ENCODE measurements around the gene BANK1. TPM values are rescaled to one million over a fixed set of nuclear protein-coding genes. Genes with fewer than 3 reads are reported as not detected.

Gene BANK1
- total RNA-seq, 1 experiment from 2014 or later = 2.4 TPM

DNA sequence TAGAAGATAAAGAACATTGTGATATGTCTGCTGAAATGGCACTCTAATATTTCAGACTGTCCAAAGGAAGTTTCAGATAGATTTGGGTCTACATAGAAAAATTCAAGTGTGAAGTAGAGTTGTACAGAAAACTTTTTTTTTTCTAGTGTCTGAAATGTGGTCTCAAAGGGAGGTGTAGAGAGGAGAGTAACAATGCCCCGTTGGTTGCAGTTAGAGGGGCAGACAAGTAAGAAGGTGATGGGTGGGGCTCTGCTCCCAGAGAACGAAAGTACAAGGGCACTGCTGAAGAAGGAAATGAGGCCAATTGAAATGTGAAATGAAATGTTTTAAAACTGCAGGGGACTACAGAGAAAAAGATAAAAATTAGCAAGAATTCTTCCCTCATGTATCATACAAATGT lies 177.8 kb downstream of the BANK1 start (continued):
- TF ChIP-seq EZH2phosphoT487 (IDR thresholded peaks at IDR 0.05; ENCODE audit: borderline replicate concordance) = no peak
- no peak for TF ChIP-seq SP1 (IDR thresholded peaks at IDR 0.05; ENCODE audit: low read depth)

DNA sequence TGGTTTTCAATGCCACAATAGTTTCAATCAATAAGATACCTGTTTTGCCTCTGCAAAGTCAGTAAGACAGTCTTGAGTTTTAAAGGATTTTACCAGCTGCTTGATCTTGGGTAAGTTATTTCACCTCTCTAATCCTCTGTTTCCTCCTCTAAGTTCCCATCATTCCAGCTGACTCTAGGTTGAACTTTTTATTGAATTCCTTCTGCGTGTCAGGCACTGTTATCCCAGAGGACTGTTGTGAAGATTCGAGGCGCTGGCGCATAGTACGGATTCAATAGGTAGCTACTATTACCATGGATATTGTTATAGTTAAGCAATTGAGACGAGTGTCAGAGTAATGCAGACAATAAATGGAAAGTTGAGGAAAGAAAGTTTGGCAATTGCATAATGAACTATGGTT lies 179.4 kb downstream of the BANK1 start:
- intact Hi-C loops (cut with micrococcal nuclease) = no loop called here
- ATAC-seq = no peak

More for the DNA sequence above, 179.4 kb downstream of the BANK1 start:
- TF ChIP-seq ZNF274 (IDR thresholded peaks at IDR 0.05; ENCODE audit: low read depth, low read length) = no peak
- TF ChIP-seq, protein P1, sequence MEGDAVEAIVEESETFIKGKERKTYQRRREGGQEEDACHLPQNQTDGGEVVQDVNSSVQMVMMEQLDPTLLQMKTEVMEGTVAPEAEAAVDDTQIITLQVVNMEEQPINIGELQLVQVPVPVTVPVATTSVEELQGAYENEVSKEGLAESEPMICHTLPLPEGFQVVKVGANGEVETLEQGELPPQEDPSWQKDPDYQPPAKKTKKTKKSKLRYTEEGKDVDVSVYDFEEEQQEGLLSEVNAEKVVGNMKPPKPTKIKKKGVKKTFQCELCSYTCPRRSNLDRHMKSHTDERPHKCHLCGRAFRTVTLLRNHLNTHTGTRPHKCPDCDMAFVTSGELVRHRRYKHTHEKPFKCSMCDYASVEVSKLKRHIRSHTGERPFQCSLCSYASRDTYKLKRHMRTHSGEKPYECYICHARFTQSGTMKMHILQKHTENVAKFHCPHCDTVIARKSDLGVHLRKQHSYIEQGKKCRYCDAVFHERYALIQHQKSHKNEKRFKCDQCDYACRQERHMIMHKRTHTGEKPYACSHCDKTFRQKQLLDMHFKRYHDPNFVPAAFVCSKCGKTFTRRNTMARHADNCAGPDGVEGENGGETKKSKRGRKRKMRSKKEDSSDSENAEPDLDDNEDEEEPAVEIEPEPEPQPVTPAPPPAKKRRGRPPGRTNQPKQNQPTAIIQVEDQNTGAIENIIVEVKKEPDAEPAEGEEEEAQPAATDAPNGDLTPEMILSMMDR (IDR thresholded peaks at IDR 0.05 in 2 of 3, conservative IDR thresholded peaks at IDR 0.05 in 1 of 3; ENCODE audit: borderline replicate concordance in 1 of 3, insufficient read depth in 1 of 3, low read depth in 2 of 3, low read length in 2 of 3) = no peak
- no peak for TF ChIP-seq SRF (IDR thresholded peaks at IDR 0.05; ENCODE audit: low read depth)
- no peak for TF ChIP-seq FOSL1 (IDR thresholded peaks at IDR 0.05; ENCODE audit: low read depth)
- no peak for TF ChIP-seq SIN3A (IDR thresholded peaks at IDR 0.05; ENCODE audit: low read depth)
- TF ChIP-seq ELF1 (IDR thresholded peaks at IDR 0.05; ENCODE audit: borderline replicate concordance, low read depth) = no peak
- no peak for TF ChIP-seq POLR2AphosphoS5 (IDR thresholded peaks at IDR 0.05; ENCODE audit: low read depth, low read length)
- TF ChIP-seq, protein P2, sequence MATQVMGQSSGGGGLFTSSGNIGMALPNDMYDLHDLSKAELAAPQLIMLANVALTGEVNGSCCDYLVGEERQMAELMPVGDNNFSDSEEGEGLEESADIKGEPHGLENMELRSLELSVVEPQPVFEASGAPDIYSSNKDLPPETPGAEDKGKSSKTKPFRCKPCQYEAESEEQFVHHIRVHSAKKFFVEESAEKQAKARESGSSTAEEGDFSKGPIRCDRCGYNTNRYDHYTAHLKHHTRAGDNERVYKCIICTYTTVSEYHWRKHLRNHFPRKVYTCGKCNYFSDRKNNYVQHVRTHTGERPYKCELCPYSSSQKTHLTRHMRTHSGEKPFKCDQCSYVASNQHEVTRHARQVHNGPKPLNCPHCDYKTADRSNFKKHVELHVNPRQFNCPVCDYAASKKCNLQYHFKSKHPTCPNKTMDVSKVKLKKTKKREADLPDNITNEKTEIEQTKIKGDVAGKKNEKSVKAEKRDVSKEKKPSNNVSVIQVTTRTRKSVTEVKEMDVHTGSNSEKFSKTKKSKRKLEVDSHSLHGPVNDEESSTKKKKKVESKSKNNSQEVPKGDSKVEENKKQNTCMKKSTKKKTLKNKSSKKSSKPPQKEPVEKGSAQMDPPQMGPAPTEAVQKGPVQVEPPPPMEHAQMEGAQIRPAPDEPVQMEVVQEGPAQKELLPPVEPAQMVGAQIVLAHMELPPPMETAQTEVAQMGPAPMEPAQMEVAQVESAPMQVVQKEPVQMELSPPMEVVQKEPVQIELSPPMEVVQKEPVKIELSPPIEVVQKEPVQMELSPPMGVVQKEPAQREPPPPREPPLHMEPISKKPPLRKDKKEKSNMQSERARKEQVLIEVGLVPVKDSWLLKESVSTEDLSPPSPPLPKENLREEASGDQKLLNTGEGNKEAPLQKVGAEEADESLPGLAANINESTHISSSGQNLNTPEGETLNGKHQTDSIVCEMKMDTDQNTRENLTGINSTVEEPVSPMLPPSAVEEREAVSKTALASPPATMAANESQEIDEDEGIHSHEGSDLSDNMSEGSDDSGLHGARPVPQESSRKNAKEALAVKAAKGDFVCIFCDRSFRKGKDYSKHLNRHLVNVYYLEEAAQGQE (IDR thresholded peaks at IDR 0.05; ENCODE audit: low read depth) = no peak
- TF ChIP-seq EZH2 (IDR thresholded peaks at IDR 0.05) = no peak
- TF ChIP-seq JUND (IDR thresholded peaks at IDR 0.05) = no peak
- TF ChIP-seq, protein P3, sequence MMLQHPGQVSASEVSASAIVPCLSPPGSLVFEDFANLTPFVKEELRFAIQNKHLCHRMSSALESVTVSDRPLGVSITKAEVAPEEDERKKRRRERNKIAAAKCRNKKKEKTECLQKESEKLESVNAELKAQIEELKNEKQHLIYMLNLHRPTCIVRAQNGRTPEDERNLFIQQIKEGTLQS (IDR thresholded peaks at IDR 0.05) = no peak
- TF ChIP-seq RAD21 (IDR thresholded peaks at IDR 0.05; ENCODE audit: low read depth) = no peak
- no peak for TF ChIP-seq EZH2phosphoT487 (IDR thresholded peaks at IDR 0.05; ENCODE audit: borderline replicate concordance)
- no peak for TF ChIP-seq SP1 (IDR thresholded peaks at IDR 0.05; ENCODE audit: low read depth)
- no peak for TF ChIP-seq ZFX (IDR thresholded peaks at IDR 0.05)
- no peak for TF ChIP-seq YY1 (IDR thresholded peaks at IDR 0.05; ENCODE audit: extremely low read depth, insufficient replicate concordance, low read depth, low read length)
- no peaks in the 10 kb centered on the region for H3K9me3 ChIP-seq (ENCODE audit: control insufficient read depth in 1 of 2, insufficient read depth in 1 of 2, low read depth in 1 of 2, low read length in 2 of 2)
- no peaks in the 10 kb centered on the region for H4K20me1 ChIP-seq (ENCODE audit: insufficient read depth)
- ChIA-PET POLR2A (no interaction called here), CTCF (no interaction called here), RAD21 (ENCODE audit: low non-redundant PET in 1 of 2, low total read pairs in 2 of 2, uncharacterized antibody in 2 of 2, unreplicated experiment in 2 of 2) (no interaction called here)
- no peak for DNase-seq (ENCODE audit: low read depth, low spot score)
- no peak overlapping the region for H3K27ac ChIP-seq (ENCODE audit: low read depth, low read length)
- H3K9ac ChIP-seq (ENCODE audit: low read length) = no peak overlapping the region
- no peaks in the 10 kb centered on the region for H3K79me2 ChIP-seq (ENCODE audit: insufficient read depth, low read length)
- H3K9me2 ChIP-seq (ENCODE audit: insufficient read depth) = no peaks in the 10 kb centered on the region
- no TSS peak for BruUV-seq (replicated peaks)
- no peaks in the 10 kb centered on the region for H3K4me1 ChIP-seq (ENCODE audit: control insufficient read depth in 1 of 2, insufficient read depth in 2 of 2, low read length in 2 of 2)
- no peaks in the 10 kb centered on the region for H3K27me3 ChIP-seq (ENCODE audit: insufficient read depth, low read length)
- H2AFZ ChIP-seq (ENCODE audit: low read depth, low read length, poor library complexity, severe bottlenecking) = no peak overlapping the region
- H3K4me2 ChIP-seq (ENCODE audit: low read length) = no peak overlapping the region
- no peaks in the 10 kb centered on the region for H3K36me3 ChIP-seq (ENCODE audit: control insufficient read depth in 1 of 2, insufficient read depth in 2 of 2, low read length in 2 of 2)
- H3K4me3 ChIP-seq (replicated peaks in 1 of 2; ENCODE audit: low read depth in 1 of 2, low read length in 2 of 2) = no peak overlapping the region

Data from HCT116 (cell line).